PC-9 (cell line): ENCODE measurements around the gene PTPRG. TPM values are rescaled to one million over a fixed set of nuclear protein-coding genes. Genes with fewer than 3 reads are reported as not detected.

Experiments
- BruUV-seq: library from RNA; stranded (reverse); fragments of 400-500 nt; replicated peaks from 2 replicates; lab custom pipeline; 2021; lab: Mats Ljungman, UMichigan
- CTCF ChIA-PET: fragments of 300-600 bp; sonication (Branson Sonifier 250); formaldehyde crosslinking; loops from one replicate; lab custom pipeline; 2022; ENCODE audit warnings: antibody characterized with exemption; lab: Charles Lee
- POLR2A ChIA-PET: fragments of 300-600 bp; sonication (Branson Sonifier 250); formaldehyde crosslinking; loops from one replicate; lab custom pipeline; 2022; ENCODE audit warnings: antibody characterized with exemption; ENCODE audit not compliant: unreplicated experiment; lab: Charles Lee
- DNase-seq, 2 experiments: peaks; one replicate each; pipeline versions ENCODE4 v3.0.0 to v3.0.0-alpha.2; 2015 to 2022; ENCODE audit warnings: mixed read lengths in 1 of 2
- H2AFZ ChIP-seq: fragments of 200-600 bp; sonication (generic); 2 replicates; pipeline ENCODE4 v1.8.1; 2017; ENCODE audit warnings: antibody characterized with exemption
- H3F3A ChIP-seq: fragments of 200-600 bp; sonication (generic); 2 replicates; pipeline ENCODE4 v1.8.1; 2017; ENCODE audit warnings: antibody characterized with exemption, mild to moderate bottlenecking, low read depth; ENCODE audit not compliant: insufficient read depth
- H3K27ac ChIP-seq: fragments of 200-600 bp; sonication (generic); 2 replicates; pipeline ENCODE4 v1.6.1; 2016; ENCODE audit warnings: mixed run types
- H3K27me3 ChIP-seq: fragments of 200-600 bp; sonication (generic); 2 replicates; pipeline ENCODE4 v1.6.1; 2016; ENCODE audit warnings: low read depth, mixed run types; ENCODE audit not compliant: insufficient read depth
- H3K36me3 ChIP-seq: fragments of 200-600 bp; sonication (generic); 2 replicates; pipeline ENCODE4 v1.6.1; 2016; ENCODE audit warnings: low read depth, mixed run types
- H3K4me1 ChIP-seq: fragments of 200-600 bp; sonication (generic); replicated peaks from 2 replicates; pipeline ENCODE4 v1.6.1; 2016; ENCODE audit warnings: mixed run types; ENCODE audit not compliant: insufficient read depth
- H3K4me2 ChIP-seq: fragments of 200-600 bp; sonication (generic); 2 replicates; pipeline ENCODE4 v1.6.1; 2017; ENCODE audit warnings: mixed run types
- H3K4me3 ChIP-seq: fragments of 200-600 bp; sonication (generic); 2 replicates; pipeline ENCODE4 v1.6.1; 2016; ENCODE audit warnings: mixed run types
- H3K79me2 ChIP-seq: fragments of 200-600 bp; sonication (generic); 2 replicates; pipeline ENCODE4 v1.6.1; 2017; ENCODE audit warnings: low read depth, mixed run types
- H3K9me2 ChIP-seq: fragments of 200-600 bp; sonication (generic); 2 replicates; pipeline ENCODE4 v1.8.1; 2017; ENCODE audit warnings: mild to moderate bottlenecking; ENCODE audit not compliant: insufficient read depth
- H3K9me3 ChIP-seq: fragments of 200-600 bp; sonication (generic); 2 replicates; pipeline ENCODE4 v1.8.1; 2016; ENCODE audit warnings: low read depth; ENCODE audit not compliant: insufficient read depth
- H4K20me1 ChIP-seq: fragments of 200-600 bp; sonication (generic); 2 replicates; pipeline ENCODE4 v1.8.1; 2017; ENCODE audit not compliant: insufficient read depth
- CTCF ChIP-seq: fragments of 200-600 bp; sonication (generic); conservative IDR thresholded peaks from 2 replicates; pipeline ENCODE4 v1.6.1; 2017; ENCODE audit warnings: mixed run types, antibody characterized with exemption, mild to moderate bottlenecking, moderate library complexity
- EZH2 ChIP-seq: fragments of 200-600 bp; sonication (generic); IDR thresholded peaks from 2 replicates; pipeline ENCODE4 v1.8.0; 2017; ENCODE audit warnings: antibody characterized with exemption, low read depth
- intact Hi-C: fragments of 100-400 bp; cut with micrococcal nuclease; formaldehyde crosslinking; loops from one replicate; pipeline ENCODE4 v1.10.0; 2022; ENCODE audit not compliant: unreplicated experiment
- total RNA-seq: library from RNA; stranded (reverse); gene quantifications from 2 replicates; pipeline ENCODE4 v1.2.3, GENCODE V29; 2021

PTPRG gene
- total RNA-seq, 1 experiment from 2014 or later = 32.9 TPM

- Histone ChIP-seq H3K36me3 (no peaks in the 10 kb centered on the region), H3K4me2 (no peak overlapping the region), H3K9me2 (no peaks in the 10 kb centered on the region), H3K27ac (no peak overlapping the region), H2AFZ (no peak overlapping the region), H3K79me2 (no peaks in the 10 kb centered on the region), H3K4me1 (no peaks in the 10 kb centered on the region), H4K20me1 (0 out of 2 replicates have a peak, but pooled peaks cover 5% of the 10 kb centered on the region), H3K9me3 (no peaks in the 10 kb centered on the region), H3K27me3 (no peaks in the 10 kb centered on the region), H3K4me3 (no peak overlapping the region), H3F3A (no peaks in the 10 kb centered on the region)
- no peak for TF ChIP-seq EZH2
- no peak for TF ChIP-seq CTCF
- ChIA-PET CTCF (no interaction called here), POLR2A (no interaction called here)
- BruUV-seq = no TSS peak
- intact Hi-C loops = no loop called here
- DNase-seq = no peak
These were observed 310.8 kb downstream of the PTPRG start for GRCh38 chr3:61872077-61872706.

GRCh38 chr3:61875046-61875844, 313.9 kb downstream of the PTPRG start:
- Histone ChIP-seq H3F3A (no peaks in the 10 kb centered on the region), H3K36me3 (no peaks in the 10 kb centered on the region), H3K79me2 (no peaks in the 10 kb centered on the region), H3K9me2 (no peaks in the 10 kb centered on the region), H4K20me1 (0 out of 2 replicates have a peak, but pooled peaks cover 10% of the 10 kb centered on the region), H3K4me3 (no peak overlapping the region), H3K4me1 (no peaks in the 10 kb centered on the region), H3K27me3 (no peaks in the 10 kb centered on the region), H3K4me2 (no peak overlapping the region), H2AFZ (no peak overlapping the region), H3K9me3 (no peaks in the 10 kb centered on the region), H3K27ac (no peak overlapping the region)
- CTCF ChIA-PET = no interaction called here
- DNase-seq = no peak
- intact Hi-C loops = no loop called here
- TF ChIP-seq CTCF (no peak), EZH2 (no peak)
- BruUV-seq = no TSS peak
- POLR2A ChIA-PET = interaction anchor here (0.6 kb wide), 1 partner anchor 91 kb away, joined by 4 read pairs; no protein-coding TSS in a partner anchor

GRCh38 chr3:61875976-61876671, 314.8 kb downstream of the PTPRG start:
- CTCF ChIA-PET = no interaction called here
- H3K79me2 ChIP-seq = no peaks in the 10 kb centered on the region

More at GRCh38 chr3:61875976-61876671, 314.8 kb downstream of the PTPRG start:
- Histone ChIP-seq H3K27ac (no peak overlapping the region), H3F3A (no peaks in the 10 kb centered on the region), H4K20me1 (0 out of 2 replicates have a peak, but pooled peaks cover 10% of the 10 kb centered on the region), H3K4me3 (no peak overlapping the region), H3K27me3 (no peaks in the 10 kb centered on the region), H2AFZ (no peak overlapping the region), H3K36me3 (no peaks in the 10 kb centered on the region), H3K4me2 (no peak overlapping the region), H3K9me2 (no peaks in the 10 kb centered on the region), H3K4me1 (no peaks in the 10 kb centered on the region), H3K9me3 (no peaks in the 10 kb centered on the region)
- intact Hi-C loops = no loop called here
- no TSS peak for BruUV-seq
- no peak for TF ChIP-seq CTCF
- no peak for DNase-seq
- POLR2A ChIA-PET = no interaction called here
